Suppressor macrophage (primary cell): ENCODE results near the gene DOCK4.

Experiments used
- DNase-seq, 4 experiments: peaks; one replicate each; pipeline ENCODE4 v3.0.0-alpha.2; 2020 to 2022

The DOCK4 gene

GRCh38 chr7:112007185-112007584 lies 199.0 kb downstream of the DOCK4 start:
- no peak for DNase-seq

GRCh38 chr7:112006071-112006470 lies 200.1 kb downstream of the DOCK4 start:
- no peak for DNase-seq

GRCh38 chr7:112005205-112005775 lies 200.9 kb downstream of the DOCK4 start:
- no peak for DNase-seq

- DNase-seq = peak; percentile 57 to 83 (median 72)
Observed at GRCh38 chr7:112001091-112001826, 204.9 kb downstream of the DOCK4 start.

GRCh38 chr7:111998326-111998725 lies 207.9 kb downstream of the DOCK4 start:
- no peak for DNase-seq

DNA sequence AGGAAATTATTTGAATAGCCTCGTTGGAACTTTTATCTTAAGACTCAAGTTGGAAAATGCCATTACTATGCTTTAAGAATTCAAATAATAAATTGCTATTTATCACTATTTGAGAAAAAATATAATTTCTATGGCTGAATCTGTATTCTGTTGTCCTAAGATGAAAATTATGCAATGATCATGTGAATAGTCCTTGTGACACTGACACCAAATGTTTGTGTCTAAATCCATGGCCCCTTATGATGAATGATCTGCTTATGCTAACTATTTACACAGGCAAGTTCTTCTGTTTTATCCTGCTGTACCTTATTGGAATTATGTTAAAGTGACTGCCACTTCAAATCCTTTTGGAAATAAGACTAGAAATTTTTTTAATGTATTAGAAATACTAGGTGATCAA lies 208.7 kb downstream of the DOCK4 start:
- DNase-seq = peak in 2 of 4 experiments; percentile 62 to 67

- DNase-seq = no peak
Observed at GRCh38 chr7:111992601-111993000, 213.6 kb downstream of the DOCK4 start.

DNA sequence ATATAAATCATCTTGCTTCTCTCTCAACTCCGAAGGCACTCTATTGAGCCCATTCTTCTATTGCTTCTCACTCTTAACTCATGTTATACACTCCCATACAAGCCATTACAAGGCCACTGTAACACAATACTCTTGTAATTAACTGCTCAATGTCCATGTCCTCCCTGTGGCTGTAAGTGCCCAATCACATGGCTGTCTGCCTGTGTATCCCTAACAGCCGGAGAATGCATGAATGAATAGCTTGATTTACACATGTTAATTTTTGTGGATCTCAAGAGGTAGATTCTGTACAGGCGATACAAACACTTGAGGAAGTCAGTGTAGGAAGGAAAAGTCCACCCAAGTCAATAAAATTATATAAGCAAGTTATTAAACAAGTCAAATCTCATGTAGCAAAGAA lies 215.6 kb downstream of the DOCK4 start:
- no peak for DNase-seq

DNA sequence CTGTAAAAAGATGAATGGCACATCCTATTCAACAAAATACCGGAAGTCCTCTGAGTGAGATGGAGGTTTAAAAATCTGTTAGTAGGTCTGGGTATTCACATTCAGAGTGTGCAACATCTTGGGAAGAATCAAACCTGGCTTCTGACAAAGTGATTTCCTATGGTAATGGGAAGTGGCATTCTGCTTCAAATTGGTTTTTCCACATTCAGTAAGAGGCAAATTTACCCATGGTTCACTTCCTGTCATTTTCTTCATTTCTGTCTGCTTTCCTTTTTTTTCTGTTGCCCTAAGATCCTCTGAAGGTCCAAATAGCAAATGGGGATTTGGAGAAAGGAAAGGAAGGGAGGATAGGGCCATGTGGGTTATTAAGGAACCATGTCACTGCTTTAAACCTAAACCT lies 218.3 kb downstream of the DOCK4 start:
- DNase-seq = peak in 2 of 4 experiments; percentile 28 to 38

GRCh38 chr7:111987115-111987826 lies 218.9 kb downstream of the DOCK4 start:
- DNase-seq = peak; percentile 75 to 92 (median 83)

- DNase-seq = no peak
Observed at GRCh38 chr7:111986601-111987000, 219.6 kb downstream of the DOCK4 start.

DNA sequence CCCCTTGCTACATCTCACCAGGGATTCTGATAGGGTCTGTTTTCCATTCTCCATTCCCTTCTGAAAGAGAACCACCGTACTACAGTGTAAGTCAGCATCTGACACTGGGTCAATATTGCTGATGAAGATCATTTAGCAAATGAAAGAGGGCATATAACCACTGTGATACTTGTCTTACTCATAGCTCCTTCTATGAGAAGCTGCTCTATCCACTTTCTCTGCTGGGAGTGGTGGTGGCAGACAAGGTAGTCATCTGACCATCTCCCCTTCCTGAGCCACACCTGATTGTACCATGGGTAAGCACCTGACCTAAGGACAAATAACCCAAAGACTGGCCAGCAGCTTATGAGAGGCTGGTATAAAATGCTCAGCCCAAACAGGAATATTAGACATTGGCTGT lies 220.4 kb downstream of the DOCK4 start:
- peak in 1 of 4 experiments; percentile 26 for DNase-seq

- no peak for DNase-seq
Observed at GRCh38 chr7:111982804-111983203, 223.4 kb downstream of the DOCK4 start.

DNA sequence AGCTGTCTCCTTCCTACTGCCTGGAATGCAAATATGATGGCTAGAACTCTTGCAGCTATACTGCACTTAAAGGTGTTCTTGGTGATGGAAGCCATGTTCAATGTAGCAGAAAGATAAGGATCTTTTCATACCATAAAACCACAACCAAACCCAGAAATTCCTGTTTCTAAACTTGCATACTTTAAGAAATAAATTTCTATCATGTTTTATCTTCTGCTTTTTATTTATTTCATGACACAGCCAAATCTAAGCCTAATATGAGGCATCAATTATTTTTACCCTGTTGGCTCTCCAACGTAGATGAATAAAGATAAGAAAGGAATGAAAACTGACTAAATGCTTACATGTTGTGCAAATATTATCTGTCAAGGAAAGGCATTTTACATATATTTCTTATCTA lies 224.1 kb downstream of the DOCK4 start:
- DNase-seq = no peak

- no peak for DNase-seq
Observed at GRCh38 chr7:111980725-111981124, 225.5 kb downstream of the DOCK4 start.

DNA sequence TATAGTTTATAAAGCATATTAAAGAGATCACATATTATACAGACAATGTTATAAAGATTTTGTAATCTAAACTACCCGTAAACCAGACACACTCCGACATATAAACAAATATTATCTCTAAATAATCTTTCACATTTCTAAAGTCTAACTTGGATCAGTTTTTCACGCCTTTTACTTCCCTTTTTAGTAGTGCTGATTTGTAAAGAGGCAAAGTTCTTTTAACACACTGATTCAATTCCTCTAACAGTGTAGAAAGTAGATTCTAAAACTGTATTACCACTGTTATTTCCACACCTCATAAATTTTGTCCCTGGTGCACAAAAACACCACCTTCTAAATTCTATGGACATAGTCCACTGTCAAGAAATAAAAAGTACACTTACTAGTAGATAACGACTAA lies 230.9 kb downstream of the DOCK4 start:
- peak in 2 of 4 experiments; percentile 54 to 55 for DNase-seq

DNA sequence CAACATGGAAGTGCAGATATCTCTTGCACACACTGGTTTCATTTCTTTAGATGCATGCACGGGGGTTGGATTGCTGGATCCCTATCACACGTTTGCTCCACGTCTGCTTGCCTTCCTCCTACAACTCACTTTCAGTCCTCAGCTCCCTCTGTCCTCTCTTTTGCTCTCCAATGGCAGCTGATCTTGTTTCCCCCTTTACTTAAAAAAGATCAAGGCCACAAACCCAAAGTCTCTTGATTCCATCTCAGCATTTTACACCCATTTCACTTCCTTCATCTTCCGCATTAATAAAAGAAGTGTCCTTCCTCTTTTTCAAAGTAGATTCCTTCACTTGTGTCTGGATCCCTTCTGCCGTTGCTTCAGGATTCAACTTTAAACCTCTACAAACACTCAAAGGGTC lies 245.2 kb downstream of the DOCK4 start:
- DNase-seq = peak; percentile 11 to 63 (median 46)

DNA sequence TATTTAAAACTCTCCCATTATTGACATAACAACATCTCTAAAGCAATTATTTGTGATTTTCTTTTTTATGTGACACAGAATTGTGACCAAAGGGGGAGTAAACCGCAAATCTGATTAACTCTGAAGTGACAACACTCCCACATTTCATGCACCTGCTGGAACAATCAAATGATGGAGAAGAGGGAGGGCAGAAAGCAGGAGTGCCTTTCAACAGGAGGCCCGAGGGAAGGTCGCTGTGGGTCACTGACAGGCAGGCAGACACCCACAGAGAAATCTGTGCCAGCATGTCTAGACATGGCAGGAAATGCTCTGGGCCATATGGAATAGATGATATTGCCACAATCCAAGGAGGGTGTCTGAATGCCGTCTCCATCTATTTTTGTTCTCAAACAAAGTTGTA lies 247.3 kb downstream of the DOCK4 start:
- DNase-seq = no peak

DNA sequence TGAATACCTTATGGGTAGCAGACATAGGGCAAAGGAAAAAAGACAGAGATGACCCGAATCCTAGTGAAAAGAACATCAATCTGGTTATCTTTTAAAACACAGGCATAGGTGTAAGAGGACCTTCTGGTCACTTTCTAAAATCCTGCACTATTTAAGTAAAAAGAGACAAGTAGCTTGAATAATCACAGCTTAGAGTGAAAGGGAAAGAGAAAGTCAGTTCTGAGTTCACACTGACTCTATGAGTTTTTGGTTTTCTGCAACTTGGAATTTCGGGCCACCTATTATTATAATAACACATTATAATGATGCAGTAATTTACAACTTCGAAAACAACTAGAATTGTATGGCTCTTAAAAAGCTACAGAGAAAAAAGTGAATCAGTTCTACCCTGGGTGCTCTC lies 247.8 kb downstream of the DOCK4 start:
- no peak for DNase-seq

- no peak for DNase-seq
Observed at GRCh38 chr7:111955616-111956015, 250.6 kb downstream of the DOCK4 start.

DNA sequence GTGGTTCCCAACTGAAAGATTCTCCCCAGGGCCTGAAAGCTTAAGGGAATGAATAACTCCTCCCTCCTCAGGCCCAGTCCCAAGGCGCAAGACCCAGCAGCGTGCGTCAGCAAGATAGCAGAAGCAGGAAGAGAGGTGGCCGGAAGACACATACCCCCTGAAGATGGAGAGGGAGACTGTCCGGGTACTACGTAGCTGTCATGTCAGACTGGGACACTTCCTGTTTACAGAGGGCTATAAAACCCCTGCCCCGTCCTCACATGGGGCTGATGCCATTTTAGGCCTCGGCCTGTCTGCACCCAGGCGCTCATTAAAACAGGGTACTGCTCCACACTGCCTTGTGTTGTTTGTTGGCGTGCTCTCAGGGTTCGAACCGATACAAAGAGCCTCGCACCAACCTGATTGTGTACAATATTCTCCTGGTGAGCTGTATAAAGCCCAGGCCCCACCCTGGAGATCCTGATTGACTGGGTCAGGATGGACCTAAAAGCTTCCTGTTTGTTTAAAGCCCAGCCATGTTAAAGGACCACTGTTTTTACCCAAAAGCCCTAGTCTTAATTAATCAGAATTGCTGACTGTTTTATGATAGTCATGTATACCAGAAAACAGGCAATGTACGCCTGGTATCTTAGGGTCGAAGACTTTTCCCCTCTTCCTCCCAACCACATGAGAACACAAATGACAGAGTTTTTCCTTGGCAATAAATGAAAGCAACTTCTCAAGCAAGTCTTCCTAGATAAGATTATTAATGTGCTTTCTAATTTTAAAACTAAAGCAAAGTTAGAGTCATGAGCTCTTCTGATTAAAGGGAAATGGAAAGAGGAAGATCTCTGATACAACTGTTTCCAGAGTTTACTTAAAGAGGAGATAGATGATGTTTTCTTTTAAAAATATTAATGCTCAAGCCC lies 251.5 kb downstream of the DOCK4 start:
- peak in 3 of 4 experiments; percentile 7 to 59 (median 58) for DNase-seq

DNA sequence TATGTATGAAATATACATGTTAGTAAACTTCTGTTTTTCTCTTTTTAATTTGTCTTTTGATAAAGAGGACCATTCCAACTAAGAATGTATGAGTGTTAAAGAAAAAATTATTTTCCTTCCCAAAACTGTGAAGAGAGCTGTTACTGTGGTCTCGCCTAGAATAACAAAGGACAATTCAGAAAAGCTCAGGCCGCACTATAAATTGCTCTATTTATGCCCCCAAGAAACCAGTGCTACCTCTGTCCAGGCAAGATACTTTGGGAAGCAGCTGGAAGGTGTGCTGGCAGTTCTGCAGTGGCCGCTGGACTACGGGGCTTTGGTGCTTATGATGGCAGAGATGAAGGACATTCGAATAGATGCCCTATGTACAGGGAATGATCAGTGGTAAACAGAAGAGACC lies 252.1 kb downstream of the DOCK4 start:
- no peak for DNase-seq

DNA sequence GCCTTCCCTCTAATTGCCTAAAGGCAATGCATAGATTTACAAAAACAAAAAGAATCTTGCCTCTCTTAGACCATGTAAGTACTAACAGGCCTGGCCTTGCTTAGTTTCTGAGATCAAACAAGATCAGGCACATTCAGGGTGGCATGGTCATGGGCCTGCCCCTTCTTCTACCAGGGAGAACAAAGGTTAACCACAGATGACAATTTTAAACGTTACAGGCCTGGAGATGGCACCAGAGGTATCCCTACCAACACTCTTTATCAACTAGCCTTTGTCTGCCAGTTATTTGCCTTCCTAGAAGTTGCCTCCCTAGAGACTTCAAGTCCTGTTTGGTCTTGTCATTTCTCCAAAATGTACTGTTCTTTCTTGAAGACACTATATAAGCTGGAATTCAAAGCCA lies 252.6 kb downstream of the DOCK4 start:
- DNase-seq = peak; percentile 13 to 48 (median 36)
